SHP77 (cell line): ENCODE results near the gene TMLHE.
"Not testable (repeated sequence)": the region's sequence is repeated elsewhere in the genome, so short reads cannot be mapped to it uniquely, and the experiment has no call there.

Experiments used
- DNase-seq, 2 experiments: peaks; one replicate each; lab custom pipeline; 2025; lab: John Stamatoyannopoulos, UW

Gene TMLHE

DNA sequence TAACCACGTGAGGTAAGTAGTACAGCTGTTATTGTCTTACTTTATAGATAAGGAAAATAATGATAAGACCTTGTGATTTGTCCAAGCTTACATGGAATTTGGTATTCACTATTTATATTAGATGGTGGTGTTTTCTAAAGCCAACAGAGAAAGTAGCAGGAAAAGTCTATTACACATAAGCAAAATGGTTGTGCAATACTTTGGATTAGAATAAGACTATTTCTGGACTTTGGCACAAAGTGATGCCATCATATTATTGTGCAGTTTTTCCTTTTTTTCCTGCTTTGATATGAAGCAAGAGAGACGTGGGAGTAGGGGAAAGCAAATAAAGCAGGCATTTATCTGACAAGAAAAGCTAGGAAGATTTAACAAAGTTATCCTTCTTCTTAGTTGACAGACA lies 117.6 kb downstream of the TMLHE start:
- DNase-seq: not testable (repeated sequence)

DNA sequence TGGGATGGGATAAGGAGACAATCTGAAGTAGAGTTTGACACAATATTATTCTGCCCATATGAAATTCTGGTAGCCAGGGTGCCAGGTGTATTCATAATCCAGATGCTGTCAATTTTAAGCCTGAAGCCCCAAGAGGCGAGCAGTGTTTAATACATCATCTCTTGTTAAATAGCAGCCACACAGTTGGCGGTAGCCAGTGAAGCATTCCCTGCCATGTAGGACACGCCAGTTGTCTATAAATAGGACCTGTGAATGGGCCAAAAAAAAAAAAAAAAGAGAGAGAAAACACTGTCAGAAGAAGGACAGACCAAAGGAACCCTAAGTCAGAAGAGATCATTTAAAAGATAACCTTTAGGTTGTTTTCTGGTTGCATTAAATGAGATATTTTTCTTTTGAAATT lies 121.3 kb downstream of the TMLHE start:
- not testable (repeated sequence) for DNase-seq

DNA sequence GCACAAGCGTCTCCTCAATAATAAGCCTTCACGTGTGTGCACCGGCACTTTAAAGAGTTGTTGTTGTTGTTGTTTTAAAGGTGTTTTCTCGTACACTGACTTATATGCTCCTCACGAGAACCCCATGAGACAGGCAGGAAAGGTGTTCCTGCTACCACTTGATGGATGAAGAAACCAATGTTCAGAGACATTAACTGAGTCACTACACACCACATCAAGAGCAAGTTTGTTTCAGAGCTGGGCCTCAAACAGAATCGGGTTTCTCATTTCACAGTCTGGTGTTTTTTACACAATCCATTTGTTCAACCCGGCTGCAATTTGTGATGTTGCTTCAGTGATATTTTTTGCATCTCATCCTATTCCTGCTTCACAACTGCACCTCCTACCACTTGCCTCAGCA lies 135.6 kb downstream of the TMLHE start:
- DNase-seq: not testable (repeated sequence)

DNA sequence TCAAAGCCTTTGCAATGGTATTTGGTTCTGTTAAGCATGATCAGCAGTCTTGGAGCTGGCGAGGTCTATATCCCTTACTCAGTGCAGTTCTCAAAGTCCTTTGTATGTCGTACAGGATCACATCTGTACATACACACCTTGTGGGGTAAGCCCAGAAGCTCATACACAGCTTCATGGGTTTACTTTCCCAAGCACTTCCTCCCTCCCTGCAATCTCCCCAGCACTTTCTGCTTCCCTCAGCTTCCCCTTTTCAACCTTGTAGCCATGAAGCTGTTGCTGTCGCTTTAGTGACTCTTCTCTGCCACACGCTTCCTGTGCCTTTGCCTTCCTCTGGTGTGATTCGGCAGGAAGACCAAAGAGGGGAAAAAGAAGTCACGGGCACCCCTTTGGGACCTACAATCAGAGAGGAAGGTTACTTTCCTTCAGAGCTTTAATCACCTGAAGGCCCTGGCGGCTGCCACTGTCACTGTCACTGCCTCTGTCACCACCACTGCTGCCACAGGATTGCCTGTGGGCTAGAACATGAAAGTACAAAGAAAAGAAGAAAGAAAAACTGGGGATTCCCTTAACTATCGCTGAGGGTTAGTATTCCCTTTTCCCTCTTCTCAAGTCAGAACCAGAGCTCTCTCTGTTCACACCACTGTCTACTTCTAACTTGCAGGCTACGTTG lies 146.3 kb downstream of the TMLHE start:
- not testable (repeated sequence) for DNase-seq

DNA sequence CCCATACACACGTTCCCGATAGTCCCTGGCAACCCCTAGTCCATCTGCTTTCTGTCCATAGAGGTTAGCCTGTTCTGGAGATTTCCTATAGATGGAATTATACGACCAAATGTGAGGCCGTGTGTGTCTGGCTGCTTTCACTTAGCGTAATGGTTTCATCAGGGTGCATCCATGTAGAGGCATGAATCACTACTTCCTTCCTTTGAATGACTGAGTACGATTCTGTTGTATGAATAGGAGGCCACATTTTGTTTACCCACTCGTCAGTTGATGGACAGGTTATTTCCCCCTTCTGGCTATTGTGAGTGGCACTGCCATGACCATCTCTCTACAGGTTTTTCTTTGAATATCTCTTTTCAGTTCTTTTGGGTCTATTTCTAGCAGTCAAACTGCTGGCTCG lies 152.3 kb downstream of the TMLHE start:
- DNase-seq: not testable (repeated sequence)

DNA sequence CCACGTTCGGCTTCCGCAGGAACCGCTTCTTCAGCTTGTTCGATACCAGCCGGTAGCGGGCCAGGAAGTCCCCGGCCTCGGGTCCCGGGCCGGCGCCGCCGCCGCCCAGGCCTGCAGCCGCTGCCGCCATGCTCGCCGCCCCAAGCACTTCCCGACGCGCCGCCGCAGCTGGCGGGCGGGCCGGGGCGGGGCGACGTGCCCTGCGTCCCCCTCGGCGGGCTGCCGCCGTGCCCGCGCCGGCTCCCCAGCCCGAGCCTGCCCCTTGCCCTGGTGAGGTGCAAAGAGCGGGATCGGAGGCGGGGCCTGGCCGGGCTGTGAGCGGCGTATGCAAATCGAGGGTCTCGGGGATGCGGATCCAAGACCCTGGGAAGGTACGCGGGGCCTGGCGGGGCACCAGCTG lies 154.3 kb downstream of the TMLHE start, which contains the start of gene F8A3:
Gene F8A3 (minus strand): TSS at position 150 of the 400 bp plus-strand sequence. CDS start 20 bp downstream, at position 130.
- not testable (repeated sequence) for DNase-seq

DNA sequence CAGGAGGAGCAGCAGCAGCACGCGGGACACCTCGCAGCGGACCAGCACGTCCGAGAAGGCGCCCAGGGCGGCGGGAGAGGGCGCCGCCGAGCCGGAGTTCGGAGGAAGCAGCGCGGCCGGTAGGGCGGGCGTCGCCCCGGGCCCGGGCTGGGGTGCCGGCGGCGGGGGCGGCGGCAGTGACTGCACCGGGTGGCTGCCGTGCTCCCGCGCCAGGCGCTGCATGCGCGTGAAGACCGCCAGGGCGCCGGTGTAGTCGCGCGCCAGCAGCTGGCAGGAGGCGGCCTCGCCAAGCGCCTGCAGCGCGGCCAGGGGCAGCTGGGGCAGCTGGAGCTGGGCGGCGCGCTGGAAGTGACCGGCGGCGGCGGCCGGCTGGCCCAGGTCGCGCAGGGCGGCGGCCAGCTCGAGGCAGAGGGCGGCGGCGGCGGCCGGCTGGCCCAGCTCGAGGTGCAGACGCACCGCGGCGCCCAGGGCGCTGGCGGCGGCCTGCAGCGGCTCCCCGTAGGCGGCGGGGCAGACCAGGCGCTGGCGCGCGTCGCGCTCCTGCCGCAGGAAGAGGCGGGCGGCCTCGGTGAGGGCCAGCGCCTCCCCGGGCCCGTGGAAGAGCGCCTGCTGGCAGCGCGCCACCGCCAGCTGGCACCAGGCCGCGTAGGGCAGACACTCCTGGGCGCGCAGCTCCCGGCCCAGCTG lies 154.8 kb downstream of the TMLHE start:
- not testable (repeated sequence) for DNase-seq

DNA sequence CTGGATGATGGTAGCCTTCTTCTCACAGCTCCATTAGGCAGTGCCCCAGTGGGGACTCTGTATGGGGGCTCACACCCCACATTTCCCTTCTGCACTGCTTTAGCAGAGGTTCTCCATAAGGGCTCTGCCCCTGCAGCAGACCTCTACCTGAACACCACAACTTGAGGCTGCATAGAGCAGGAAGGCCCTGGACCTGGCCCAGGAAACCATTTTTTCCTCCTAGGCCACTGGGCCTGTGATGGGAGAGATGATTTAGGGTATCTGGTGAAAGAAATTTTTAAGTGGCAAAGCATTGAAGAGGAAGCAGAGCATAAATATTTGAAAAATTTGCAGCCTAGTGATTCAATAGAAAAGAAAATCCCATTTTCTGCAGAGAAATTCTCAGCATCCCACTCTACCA lies 171.7 kb downstream of the TMLHE start:
- no peak for DNase-seq
